HG03432 (cell line): Measurements from ENCODE around the gene MAX.
A peak's percentile ranks its signal among the peaks of the same experiment; 100 is the strongest.

Source experiments
- ATAC-seq: cut with Tn5 transposase; IDR thresholded peaks from one replicate; pipeline ENCODE4 v1.9.1; 2021; ENCODE audit warnings: mild to moderate bottlenecking, moderate library complexity; ENCODE audit not compliant: unreplicated experiment

MAX gene

DNA sequence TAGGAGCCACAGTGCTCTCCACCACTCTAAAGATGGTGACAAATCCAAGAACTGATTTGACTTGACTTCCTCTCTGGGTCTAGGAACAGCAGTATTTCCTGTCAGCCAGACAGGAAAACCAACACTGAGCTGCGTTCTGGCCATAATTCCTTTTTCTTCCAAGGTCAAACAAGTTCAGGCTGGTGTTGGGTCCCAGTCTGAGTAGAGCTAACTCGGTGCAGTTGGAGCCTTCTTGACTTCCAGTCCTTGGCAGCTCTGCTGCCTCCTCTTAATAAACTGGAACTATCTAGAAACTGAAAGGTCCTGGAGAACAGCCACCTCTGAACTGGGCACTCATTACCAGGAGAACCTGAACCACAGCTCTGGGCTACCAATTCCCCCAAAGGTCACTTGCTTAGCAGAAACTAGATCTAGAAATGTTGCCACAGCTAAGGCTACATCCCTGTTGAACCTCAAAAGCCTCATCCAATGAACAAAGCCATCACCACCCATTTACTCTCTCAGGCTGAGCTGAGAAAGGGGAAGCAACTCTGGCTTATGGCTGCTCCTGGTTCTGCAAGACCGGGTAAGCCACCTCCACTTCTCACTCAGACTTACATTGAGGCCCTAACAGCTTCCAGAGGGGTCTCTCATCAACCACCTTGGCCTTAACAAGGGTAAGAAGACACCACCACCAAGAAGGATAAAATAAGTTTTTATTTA is 27.7 kb downstream of the MAX start:
- ATAC-seq: no peak

DNA sequence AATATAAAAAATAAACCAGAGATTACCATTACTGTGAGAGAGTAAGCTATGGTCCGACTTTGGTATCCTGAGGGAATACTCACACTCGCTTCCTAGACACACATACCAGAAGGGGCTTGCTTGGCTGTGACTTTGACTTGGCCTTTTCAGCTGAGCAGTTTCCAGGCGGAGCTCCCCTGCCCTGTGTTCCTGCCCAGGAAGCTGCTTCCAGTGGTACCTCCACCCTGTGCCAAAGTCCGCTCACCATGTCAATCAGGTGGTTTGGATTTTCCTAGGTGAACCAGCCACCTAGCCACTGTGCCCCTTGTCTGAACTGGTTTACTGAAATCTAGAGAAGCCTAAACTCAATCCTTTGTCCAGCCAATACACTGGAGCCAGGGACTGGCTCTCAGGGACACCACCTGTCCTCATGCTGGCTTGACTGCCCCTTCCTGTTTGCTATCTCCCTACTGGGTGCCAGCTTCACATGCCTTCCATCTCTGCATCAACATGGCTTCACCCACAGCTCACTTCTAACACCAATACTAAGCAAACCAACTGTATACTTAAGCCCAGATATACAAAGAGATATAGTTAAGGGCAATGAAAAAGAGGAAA is 28.6 kb downstream of the MAX start:
- no peak for ATAC-seq

DNA sequence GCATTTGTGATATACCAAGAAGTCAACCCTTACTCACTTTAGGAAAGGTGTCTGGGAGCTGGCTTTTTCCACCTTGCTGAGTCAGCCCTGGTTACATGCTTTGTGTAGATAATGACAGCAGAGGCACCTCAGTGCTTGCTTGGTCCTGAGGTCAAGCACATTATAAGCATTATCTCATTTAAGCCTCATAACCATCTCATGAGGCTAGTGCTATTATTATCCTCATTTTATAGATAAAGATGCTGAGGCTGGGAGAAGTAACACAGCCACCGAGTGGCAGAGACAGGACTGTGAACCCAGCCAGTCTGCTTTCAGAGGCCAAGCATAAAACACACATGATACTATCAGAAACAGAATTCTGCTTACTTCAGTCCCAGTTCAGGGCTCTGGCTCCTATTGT is 29.4 kb downstream of the MAX start:
- ATAC-seq: no peak

DNA sequence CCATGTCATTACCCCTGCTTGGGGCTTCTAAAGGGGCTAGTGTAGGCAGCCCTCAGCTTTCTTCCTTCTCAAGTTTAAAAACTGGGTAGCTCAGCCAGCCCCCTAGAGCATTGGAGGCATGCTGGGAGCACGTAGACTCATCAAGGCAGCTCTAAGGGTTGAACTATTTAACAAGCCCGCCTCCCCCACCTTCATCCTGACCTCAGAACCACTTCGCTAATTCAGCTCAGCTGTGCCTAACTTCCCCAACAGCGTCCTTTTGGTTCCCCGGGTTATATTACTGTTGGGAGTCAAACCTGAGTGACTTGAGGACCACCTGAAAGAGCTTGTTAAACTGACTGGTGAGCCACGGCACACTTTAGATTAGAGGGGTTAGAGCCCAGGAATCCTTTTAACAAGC is 30.1 kb downstream of the MAX start:
- no peak for ATAC-seq

DNA sequence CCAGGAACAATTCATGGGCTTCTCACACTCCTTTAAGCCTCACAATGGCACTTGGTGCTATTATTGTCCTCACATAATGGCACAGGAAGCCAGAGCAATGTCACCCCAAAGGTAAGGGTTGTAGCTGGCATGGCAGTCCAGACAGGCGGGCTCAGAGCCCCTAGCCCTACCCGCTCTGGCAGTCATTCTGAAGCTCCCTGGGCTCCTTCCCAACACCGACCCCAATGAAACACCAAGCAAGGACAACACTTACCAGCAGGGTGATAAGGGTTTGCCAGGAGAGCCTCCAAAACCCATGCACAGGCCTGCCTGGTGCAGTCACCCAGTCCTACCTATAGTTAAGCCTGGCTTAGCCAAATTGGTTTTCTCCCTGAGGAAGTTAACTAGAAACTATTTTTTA is 30.8 kb downstream of the MAX start:
- no peak for ATAC-seq

DNA sequence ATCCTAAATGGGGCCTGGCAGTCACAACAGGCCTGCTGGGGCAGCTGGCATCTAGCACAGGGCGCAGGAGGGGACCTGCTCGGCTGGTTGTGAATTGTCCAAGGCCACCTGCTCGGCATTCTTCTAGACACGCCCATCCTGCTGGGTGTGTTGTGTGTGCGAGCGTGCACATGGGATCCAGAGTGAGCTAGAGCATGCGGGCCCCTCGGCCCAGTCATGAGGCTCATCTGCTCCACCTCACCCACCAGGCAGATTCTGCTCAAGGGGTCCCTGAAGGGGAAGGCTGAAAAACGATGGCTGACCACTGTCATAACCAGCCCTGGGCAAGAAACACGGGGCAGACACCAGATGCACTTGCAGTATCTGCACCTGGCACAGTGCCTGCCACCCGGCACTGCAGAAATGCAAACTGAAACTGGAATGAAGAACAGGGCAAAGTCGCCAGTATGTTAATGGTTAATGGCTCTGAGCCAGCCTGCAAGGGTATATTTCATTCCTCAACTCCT is 31.8 kb downstream of the MAX start:
- ATAC-seq: no peak

DNA sequence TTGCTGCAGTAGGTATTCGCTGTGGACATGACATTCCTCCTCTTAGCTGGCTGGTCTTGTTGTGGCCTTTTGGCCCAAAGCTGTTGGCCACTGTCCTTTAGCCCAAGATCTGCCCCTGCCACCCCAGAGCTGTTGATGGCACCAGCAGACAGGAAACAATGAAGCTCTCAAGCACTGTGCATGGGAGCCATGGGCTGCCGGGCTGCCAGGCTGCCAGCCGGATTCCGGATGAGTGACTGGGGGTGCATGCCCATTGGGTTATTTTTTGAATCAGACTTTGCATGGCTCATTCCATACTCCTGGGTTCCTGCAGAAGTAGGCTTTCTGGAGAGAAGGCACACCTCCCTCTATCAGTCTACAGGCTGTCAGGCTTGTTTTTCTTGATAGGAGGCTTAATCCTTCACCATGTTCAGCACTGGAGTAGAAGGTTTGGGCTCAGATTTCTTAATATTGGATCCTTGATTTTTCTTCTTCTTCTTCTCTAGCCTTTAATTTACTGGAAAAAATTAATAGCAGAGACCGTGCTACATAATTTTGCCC is 32.4 kb downstream of the MAX start:
- no peak for ATAC-seq

DNA sequence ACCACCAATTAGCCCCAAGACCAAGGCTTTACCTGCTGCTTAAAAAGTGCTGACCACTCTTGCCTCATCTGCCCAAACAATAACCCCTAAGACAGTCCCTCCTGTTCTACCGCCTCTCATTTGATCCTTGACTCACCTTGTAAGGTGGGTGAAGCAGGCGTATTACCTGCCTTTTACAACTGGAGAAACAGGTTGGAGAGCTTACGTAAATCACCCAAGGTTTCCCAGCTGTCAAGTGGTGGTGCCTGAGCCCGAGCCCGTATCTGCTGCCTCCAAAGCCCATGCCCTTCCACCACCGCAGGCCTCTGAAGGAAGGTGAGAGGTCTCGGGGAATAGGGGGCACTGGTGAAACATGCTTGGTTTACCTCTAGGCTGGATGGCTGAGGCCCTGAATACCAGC is 36.6 kb downstream of the MAX start:
- ATAC-seq: no peak

DNA sequence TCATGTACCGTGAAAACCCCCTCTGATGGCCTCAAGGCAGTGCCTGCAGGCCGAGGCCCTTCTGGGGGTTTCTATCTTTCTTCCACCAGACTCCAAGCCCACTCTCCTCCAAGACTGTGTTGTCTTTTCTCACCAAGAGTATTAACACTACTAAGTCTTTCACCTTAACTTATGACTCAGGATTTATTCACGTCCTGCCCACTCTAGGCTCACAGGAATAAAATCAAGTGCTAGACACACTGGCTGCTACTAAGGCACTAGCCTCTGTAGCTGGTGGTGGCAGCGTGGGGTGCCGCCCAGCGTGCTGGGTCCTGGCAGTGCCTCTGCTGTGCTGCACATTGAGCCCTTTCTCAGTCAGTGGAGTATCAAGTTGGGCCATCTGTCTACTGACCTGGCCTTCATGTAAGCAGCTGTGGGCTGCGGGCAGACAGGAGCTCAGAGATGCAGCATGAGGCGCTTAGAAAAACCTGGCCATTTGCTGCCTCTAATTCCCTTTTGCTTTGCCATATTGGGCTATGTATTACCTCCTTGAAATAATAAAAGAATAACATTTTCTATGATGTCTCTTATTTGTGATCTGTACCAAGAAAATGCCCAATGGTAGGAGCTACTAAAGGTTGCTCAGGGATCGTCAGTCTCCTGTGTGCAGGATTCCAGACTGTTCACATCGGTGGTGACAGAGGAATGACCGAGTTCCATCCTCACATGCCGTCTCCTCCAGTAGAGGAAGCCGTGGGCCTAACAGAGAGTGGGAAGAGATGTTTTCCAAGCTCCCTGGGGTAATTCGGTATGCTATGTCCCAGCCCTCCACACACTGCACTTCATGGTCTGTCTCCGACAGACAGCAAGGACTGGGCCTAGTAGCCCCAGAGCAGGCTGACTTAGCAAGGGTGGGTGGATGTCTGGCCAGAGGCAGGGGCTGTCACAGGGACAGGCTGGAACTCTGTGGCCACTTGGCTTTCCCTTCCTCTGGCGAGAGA is 39.9 kb downstream of the MAX start:
- no peak for ATAC-seq

DNA sequence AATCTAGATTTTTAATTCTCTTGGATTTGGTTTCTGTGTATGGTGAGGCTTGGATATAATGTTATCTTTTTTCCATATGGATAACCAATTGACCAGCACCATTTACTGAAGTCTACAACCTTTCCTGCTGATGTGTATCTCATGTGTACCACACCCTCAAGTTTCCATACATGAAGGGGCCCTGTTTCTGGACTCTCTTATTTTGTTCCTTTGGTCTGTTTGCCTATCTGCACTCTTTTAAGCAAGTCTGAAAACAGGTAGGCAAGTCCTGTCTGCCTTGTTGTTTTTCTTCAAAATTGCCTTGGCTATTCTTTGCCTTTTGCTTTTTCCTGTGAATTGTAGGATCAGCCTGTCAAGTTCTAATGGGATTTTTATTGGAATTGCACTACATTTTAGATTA is 44.6 kb downstream of the MAX start:
- ATAC-seq: no peak

DNA sequence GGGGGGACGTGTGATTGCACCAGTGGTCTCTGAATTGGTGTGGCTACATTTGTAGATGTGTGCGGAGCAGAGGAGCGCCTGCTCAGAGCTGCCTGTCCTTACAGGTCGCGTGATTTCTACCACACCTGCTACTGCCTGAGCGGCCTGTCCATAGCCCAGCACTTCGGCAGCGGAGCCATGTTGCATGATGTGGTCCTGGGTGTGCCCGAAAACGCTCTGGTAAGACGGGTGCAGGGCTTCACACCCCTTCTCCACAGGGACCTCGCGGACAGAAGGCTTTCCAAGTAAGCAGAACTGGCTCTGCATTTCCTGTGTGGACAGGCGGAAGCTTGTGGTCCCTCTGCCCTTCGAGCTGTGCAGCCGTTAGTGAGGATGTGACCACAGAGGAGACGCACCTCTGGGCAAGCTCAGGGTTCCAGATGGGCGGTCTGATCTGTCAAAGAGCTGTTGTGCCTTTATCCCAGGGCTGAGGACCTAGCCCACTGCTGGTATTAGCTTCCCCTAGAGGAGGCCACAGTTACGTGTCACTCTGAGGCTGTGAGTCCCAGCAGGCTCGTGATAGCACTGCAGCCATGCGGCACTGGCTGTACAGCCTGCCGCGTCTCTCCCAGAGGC is 47.7 kb downstream of the MAX start:
- no peak for ATAC-seq

DNA sequence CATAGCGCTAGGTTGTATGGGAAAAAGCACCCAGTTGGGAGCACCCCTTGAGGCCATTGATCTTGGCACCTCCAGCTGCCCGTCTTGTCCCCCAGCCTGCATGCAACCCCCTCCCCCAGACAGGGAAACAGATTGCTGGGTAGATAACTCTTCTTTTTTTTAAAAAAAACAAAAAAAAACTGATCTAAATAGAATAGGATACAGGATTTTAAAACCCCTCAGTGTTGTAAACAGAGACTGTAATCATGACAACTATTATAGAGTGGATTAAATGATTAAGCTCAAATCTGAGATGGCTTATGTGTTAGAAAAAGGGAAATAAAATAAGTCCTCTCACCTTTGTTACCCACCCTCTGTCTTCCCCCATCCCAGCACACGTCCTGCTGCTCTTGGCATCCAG is 48.9 kb downstream of the MAX start:
- ATAC-seq: no peak

DNA sequence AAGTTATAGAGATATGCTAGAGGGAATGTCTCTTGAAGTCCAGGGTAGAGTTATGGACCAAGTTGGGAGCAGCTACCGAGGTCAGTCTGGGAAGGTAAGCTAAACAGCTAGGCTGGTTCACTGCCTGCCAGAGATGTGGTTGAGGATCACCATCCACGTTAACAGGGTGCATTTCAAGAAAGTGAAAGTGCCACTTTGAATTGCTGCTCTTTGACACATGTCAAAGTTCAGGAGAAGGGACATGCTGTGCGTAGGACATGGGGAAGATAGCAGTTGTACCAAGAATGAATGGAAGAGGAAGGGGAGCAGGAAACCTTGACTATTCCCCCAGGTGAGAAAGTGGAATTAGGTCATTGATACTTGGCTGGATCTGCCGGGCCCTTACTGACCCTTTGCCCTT is 49.5 kb downstream of the MAX start:
- no peak for ATAC-seq

DNA sequence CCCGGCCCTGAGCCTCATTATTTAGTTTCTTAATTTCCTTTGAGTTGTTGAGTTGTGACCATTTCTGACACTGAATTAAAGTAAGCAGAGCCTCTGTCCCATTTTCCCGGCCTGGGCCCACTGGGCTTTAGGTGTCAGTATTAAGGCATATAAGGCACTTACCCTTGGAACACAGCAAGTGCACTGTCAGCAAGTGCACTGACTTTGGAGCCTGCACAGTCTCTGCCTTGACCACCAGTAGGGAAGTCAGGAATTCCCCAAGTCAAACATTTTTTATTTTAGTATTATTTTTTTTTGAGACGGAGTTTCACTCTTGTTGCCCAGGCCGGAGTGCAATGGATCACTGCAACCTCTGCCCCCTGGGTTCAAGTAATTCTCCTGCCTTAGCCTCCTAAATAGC is 56.6 kb downstream of the MAX start:
- ATAC-seq: no peak

DNA sequence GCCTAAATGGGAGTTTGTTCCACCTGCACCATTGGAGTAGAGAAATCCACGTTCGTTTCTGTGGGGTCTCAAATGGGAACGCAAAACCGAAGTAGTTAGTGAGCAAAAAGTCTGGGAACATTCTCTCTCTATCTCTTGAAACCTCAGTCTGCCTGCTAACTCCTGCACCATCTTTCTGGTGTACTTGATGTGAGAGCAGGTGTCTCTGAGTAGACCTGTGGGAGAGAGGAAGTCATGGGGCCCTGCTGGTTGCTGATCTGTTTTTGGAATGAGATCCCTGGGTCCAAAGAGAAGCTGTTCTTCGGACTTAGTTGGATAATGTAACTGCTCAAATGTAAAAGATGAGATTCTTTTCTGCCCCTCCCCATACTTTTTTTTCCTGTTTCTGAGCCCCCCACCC is 57.3 kb downstream of the MAX start:
- no peak for ATAC-seq

DNA sequence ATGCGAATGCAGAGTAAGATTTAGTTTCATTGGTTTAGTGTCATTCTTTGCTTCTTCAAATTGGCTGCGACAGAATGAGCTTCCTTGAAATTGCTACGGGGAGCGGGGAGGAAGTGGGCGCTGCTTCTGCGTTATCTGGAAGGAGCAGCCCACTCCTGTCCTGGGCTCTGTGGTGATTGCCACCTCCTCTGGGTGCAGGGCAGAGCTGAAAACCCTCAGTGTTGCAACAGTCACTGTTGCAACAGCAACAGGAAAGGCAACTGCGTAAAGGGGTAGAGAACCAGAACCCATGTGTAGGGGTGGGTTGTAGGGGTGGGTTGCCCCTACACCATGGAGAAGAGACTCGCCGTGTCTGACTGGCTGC is 57.7 kb downstream of the MAX start:
- no peak for ATAC-seq

DNA sequence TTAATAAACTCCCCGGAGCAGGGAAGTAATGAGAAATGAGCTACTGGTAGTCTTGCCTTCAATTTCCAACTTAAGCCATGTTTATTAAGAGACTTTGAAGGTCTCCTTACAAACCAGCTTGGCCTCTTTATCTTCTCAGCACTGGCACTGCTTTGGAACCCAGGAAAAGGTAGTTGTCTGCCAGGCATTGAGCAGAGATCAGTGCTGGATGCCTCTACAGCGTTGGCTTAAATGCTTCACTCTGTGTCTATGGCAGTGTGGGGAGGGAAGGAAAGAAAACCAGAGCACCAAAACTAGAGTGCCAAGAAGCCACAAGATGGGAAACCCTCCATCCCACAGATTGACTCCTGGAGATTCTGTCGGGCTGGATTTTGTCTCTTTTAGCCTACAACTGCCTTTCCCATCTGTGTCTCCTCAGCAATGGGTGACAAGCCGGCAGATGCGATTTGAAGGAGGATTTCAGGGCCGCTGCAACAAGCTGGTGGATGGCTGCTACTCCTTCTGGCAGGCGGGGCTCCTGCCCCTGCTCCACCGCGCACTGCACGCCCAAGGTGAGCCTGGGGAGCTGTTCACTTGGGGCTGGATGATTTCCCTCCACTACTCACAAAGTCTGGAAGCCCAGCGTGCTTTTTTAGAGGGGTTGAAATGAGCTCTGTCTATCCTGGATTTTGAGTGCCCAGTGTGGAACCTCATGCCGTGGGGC is 58.3 kb downstream of the MAX start:
- no peak for ATAC-seq

DNA sequence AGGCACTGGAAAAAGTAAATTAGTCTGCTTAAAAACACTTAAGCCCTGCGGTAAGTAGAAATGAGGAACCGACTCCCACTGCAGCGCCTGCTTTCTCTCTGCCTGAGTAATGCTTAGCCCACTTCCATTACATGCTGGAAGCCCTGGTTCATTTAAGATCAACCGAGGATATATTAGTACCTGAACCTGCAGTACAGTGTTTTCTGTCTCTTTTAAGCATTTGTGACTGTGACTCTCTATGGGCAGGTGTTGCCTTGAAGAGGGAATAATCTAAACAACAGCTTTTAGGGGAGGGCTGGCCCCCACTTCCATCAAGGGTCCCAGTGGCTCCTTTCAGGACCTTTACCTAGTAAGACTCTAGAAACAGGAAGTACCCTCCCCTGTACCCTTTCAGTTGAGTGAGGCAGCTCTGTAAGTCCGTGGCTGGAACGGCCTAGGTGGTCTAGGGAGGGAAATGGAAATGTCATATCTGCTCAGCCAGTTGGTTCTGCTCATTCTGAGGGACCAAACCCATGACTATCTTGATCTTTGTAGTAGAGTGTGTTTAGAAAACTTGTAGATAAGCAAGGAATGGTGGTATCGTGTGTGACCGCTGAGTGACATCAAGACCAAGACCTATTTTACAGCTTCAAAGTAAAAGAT is 59.5 kb downstream of the MAX start:
- peak; percentile 60 for ATAC-seq

DNA sequence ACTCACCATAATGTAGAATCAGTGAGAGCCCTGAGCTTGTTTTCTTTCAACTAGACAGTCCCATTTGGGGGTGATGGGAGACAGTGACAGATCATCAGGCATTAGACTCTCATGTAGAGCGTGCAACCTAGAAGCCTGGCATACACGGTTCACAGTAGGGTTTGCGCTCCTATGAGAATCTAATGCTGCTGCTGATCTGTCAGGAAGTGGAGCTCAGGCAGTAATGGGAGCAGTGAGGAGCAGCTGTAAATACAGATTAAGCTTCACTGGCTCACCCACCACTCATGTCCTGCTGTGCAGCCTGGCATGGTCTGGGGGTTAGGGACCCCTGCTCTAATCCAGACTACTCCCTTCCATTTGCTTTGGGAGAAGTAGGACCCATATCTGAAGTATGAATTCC is 60.0 kb downstream of the MAX start:
- no peak for ATAC-seq

DNA sequence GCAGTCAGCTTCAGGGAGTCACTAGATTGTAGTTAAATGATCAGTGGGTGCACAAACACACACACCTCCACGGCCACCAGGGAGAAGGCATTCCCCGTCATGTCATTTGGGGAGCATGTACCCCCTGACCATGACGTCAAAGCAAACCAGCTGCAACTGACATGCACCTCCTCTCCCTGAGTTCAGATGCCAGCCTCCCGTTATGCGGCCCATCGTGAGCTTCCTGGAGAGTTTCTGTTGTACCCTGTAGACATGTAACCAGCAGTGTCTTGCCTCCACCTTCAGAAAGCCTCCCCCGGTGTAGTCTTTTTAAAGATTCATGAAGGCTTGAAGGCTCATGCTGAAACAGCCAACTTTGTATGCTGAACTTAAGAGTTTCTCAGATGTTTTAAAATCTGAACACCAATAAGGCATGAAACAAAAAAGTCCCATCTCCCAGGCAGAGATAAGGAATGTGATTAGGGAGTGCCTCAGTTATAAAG is 60.8 kb downstream of the MAX start:
- ATAC-seq: no peak
